HEK293T (cell line): ENCODE data around the gene MYB.
"Not testable (repeated sequence)": the region's sequence is repeated elsewhere in the genome, so short reads cannot be mapped to it uniquely, and the experiment has no call there.

Experiments used
- BHLHE40 ChIP-seq: fragments of 450-650 bp; IDR thresholded peaks from 2 replicates; pipeline ENCODE4 v1.6.1; 2016; ENCODE audit warnings: mild to moderate bottlenecking, moderate library complexity, borderline replicate concordance
- FOXM1 ChIP-seq: fragments of 450-650 bp; IDR thresholded peaks from 2 replicates; pipeline ENCODE4 v1.6.1; 2017; ENCODE audit warnings: mild to moderate bottlenecking, borderline replicate concordance
- HDGF ChIP-seq: fragments of 450-650 bp; IDR thresholded peaks from 2 replicates; pipeline ENCODE4 v1.6.1; 2017; ENCODE audit warnings: antibody characterized with exemption, borderline replicate concordance
- LEF1 ChIP-seq: fragments of 450-650 bp; IDR thresholded peaks from 2 replicates; pipeline ENCODE4 v1.6.1; 2017; ENCODE audit warnings: mild to moderate bottlenecking, borderline replicate concordance
- NFRKB ChIP-seq: fragments of 450-650 bp; IDR thresholded peaks from 2 replicates; pipeline ENCODE4 v1.6.1; 2016; ENCODE audit warnings: mild to moderate bottlenecking, moderate library complexity
- SUZ12 ChIP-seq: fragments of 450-650 bp; IDR thresholded peaks from 2 replicates; pipeline ENCODE4 v1.6.1; 2016; ENCODE audit warnings: mild to moderate bottlenecking
- TF ChIP-seq, protein P1 (sequence below): fragments of 450-650 bp; IDR thresholded peaks from 2 replicates; pipeline ENCODE4 v1.6.1; 2016

GRCh38 chr6:135164387-135164786, 16.7 kb upstream of the MYB start:
- not testable (repeated sequence) for TF ChIP-seq FOXM1, NFRKB, BHLHE40, HDGF, SUZ12, LEF1
- TF ChIP-seq, protein P1, sequence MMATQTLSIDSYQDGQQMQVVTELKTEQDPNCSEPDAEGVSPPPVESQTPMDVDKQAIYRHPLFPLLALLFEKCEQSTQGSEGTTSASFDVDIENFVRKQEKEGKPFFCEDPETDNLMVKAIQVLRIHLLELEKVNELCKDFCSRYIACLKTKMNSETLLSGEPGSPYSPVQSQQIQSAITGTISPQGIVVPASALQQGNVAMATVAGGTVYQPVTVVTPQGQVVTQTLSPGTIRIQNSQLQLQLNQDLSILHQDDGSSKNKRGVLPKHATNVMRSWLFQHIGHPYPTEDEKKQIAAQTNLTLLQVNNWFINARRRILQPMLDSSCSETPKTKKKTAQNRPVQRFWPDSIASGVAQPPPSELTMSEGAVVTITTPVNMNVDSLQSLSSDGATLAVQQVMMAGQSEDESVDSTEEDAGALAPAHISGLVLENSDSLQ: not testable (repeated sequence)
